ENCODE results near the gene EXO5. TPM values are rescaled to one million over a fixed set of nuclear protein-coding genes. Genes with fewer than 3 reads are reported as not detected.

EXO5 gene
- polyA plus RNA-seq, 1 donor from 2014 or later = 14.1 TPM

- Histone ChIP-seq H3K9ac (ENCODE audit: low read length) (no peak overlapping the region), H4K20me1 (ENCODE audit: insufficient read depth) (no peaks in the 10 kb centered on the region), H2AFZ (ENCODE audit: low read depth, low read length) (no peak overlapping the region), H3K4me2 (ENCODE audit: low read length) (no peak overlapping the region), H3K9me3 (ENCODE audit: low read length) (no peaks in the 10 kb centered on the region), H3K27me3 (ENCODE audit: insufficient read depth, low read depth, low read length) (no peaks in the 10 kb centered on the region), H3F3A (ENCODE audit: insufficient read depth, low read length, poor library complexity, severe bottlenecking) (no peaks in the 10 kb centered on the region), H3K9me2 (ENCODE audit: insufficient read depth, low read length) (no peaks in the 10 kb centered on the region), H3K4me3 (ENCODE audit: low read length) (no peak overlapping the region), H3K36me3 (ENCODE audit: insufficient read depth, low read length) (no peaks in the 10 kb centered on the region), H3K79me2 (replicated peaks; ENCODE audit: insufficient read depth, low read length) (no peaks in the 10 kb centered on the region), H3K27ac (ENCODE audit: low read length) (no peak overlapping the region)
- TF ChIP-seq, protein P1, sequence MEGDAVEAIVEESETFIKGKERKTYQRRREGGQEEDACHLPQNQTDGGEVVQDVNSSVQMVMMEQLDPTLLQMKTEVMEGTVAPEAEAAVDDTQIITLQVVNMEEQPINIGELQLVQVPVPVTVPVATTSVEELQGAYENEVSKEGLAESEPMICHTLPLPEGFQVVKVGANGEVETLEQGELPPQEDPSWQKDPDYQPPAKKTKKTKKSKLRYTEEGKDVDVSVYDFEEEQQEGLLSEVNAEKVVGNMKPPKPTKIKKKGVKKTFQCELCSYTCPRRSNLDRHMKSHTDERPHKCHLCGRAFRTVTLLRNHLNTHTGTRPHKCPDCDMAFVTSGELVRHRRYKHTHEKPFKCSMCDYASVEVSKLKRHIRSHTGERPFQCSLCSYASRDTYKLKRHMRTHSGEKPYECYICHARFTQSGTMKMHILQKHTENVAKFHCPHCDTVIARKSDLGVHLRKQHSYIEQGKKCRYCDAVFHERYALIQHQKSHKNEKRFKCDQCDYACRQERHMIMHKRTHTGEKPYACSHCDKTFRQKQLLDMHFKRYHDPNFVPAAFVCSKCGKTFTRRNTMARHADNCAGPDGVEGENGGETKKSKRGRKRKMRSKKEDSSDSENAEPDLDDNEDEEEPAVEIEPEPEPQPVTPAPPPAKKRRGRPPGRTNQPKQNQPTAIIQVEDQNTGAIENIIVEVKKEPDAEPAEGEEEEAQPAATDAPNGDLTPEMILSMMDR (IDR thresholded peaks at IDR 0.05; ENCODE audit: poor library complexity, severe bottlenecking) = no peak
- TF ChIP-seq, protein P2, sequence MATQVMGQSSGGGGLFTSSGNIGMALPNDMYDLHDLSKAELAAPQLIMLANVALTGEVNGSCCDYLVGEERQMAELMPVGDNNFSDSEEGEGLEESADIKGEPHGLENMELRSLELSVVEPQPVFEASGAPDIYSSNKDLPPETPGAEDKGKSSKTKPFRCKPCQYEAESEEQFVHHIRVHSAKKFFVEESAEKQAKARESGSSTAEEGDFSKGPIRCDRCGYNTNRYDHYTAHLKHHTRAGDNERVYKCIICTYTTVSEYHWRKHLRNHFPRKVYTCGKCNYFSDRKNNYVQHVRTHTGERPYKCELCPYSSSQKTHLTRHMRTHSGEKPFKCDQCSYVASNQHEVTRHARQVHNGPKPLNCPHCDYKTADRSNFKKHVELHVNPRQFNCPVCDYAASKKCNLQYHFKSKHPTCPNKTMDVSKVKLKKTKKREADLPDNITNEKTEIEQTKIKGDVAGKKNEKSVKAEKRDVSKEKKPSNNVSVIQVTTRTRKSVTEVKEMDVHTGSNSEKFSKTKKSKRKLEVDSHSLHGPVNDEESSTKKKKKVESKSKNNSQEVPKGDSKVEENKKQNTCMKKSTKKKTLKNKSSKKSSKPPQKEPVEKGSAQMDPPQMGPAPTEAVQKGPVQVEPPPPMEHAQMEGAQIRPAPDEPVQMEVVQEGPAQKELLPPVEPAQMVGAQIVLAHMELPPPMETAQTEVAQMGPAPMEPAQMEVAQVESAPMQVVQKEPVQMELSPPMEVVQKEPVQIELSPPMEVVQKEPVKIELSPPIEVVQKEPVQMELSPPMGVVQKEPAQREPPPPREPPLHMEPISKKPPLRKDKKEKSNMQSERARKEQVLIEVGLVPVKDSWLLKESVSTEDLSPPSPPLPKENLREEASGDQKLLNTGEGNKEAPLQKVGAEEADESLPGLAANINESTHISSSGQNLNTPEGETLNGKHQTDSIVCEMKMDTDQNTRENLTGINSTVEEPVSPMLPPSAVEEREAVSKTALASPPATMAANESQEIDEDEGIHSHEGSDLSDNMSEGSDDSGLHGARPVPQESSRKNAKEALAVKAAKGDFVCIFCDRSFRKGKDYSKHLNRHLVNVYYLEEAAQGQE (IDR thresholded peaks at IDR 0.05; ENCODE audit: borderline replicate concordance) = no peak
- TF ChIP-seq SMC3 (conservative IDR thresholded peaks at IDR 0.05; ENCODE audit: poor library complexity) (no peak), POLR2AphosphoS5 (IDR thresholded peaks at IDR 0.05) (no peak), EZH2 (IDR thresholded peaks at IDR 0.05; ENCODE audit: borderline replicate concordance, insufficient read depth, low read length, poor library complexity, severe bottlenecking) (no peak), RAD21 (conservative IDR thresholded peaks at IDR 0.05) (no peak), TAF1 (IDR thresholded peaks at IDR 0.05; ENCODE audit: low read depth) (no peak), MXI1 (conservative IDR thresholded peaks at IDR 0.05; ENCODE audit: poor library complexity, severe bottlenecking) (no peak), EP300 (conservative IDR thresholded peaks at IDR 0.05; ENCODE audit: poor library complexity, severe bottlenecking) (no peak)
Observed at GRCh38 chr1:40563266-40563665, 54.7 kb downstream of the EXO5 start.

DNA sequence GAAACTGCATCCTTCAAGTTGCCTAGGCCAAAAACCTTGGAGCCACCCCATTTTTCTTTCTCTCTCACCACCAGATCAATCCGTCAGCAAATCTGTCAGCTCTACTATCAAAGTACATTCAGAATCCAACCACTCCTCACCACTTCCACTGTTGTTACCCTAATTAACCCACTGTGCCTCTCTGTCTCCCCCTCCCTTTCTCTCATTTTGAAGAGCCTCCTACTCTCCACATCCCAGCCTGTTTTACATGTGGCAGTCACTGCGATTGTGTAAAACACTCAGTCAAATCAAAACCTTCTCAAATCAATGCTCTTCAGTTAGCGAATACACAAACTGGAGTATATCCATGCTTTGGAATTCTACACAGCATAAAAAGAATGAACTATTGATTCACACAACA is 55.9 kb downstream of the EXO5 start:
- Histone ChIP-seq H3K27me3 (ENCODE audit: insufficient read depth, low read depth, low read length) (no peaks in the 10 kb centered on the region), H3K4me2 (ENCODE audit: low read length) (no peak overlapping the region), H3K9me3 (ENCODE audit: low read length) (no peaks in the 10 kb centered on the region), H4K20me1 (ENCODE audit: insufficient read depth) (no peaks in the 10 kb centered on the region), H3K4me3 (ENCODE audit: low read length) (no peak overlapping the region), H2AFZ (ENCODE audit: low read depth, low read length) (no peak overlapping the region), H3K9ac (ENCODE audit: low read length) (no peak overlapping the region), H3K9me2 (ENCODE audit: insufficient read depth, low read length) (no peaks in the 10 kb centered on the region), H3K36me3 (ENCODE audit: insufficient read depth, low read length) (no peaks in the 10 kb centered on the region), H3K79me2 (replicated peaks; ENCODE audit: insufficient read depth, low read length) (no peaks in the 10 kb centered on the region), H3K27ac (ENCODE audit: low read length) (no peak overlapping the region), H3F3A (ENCODE audit: insufficient read depth, low read length, poor library complexity, severe bottlenecking) (no peaks in the 10 kb centered on the region)
- TF ChIP-seq TAF1 (IDR thresholded peaks at IDR 0.05; ENCODE audit: low read depth) = no peak
- TF ChIP-seq POLR2AphosphoS5 (IDR thresholded peaks at IDR 0.05) = no peak
- TF ChIP-seq, protein P1 (IDR thresholded peaks at IDR 0.05; ENCODE audit: poor library complexity, severe bottlenecking) = no peak
- TF ChIP-seq RAD21 (conservative IDR thresholded peaks at IDR 0.05) = no peak
- TF ChIP-seq MXI1 (conservative IDR thresholded peaks at IDR 0.05; ENCODE audit: poor library complexity, severe bottlenecking) = no peak
- TF ChIP-seq, protein P2 (IDR thresholded peaks at IDR 0.05; ENCODE audit: borderline replicate concordance) = no peak
- TF ChIP-seq EP300 (conservative IDR thresholded peaks at IDR 0.05; ENCODE audit: poor library complexity, severe bottlenecking) = no peak
- no peak for TF ChIP-seq SMC3 (conservative IDR thresholded peaks at IDR 0.05; ENCODE audit: poor library complexity)
- no peak for TF ChIP-seq EZH2 (IDR thresholded peaks at IDR 0.05; ENCODE audit: borderline replicate concordance, insufficient read depth, low read length, poor library complexity, severe bottlenecking)

Measured in neural cell (in vitro differentiated cells).